Esophagus squamous epithelium (tissue), 4 donors: ENCODE measurements around the gene TSGA10IP.

Experiments
- CTCF ChIP-seq, 6 experiments: fragments of 450-650 bp in 4 of 6; fragments of 200-600 bp in 2 of 6; sonication (generic) in 2 of 6; IDR thresholded peaks; one replicate each; pipeline ENCODE4 v1.5.1; 2016 to 2019; ENCODE audit warnings: antibody characterized with exemption in 6 of 6, mild to moderate bottlenecking in 4 of 6, moderate library complexity in 4 of 6
- POLR2A ChIP-seq, 4 donors: fragments of 450-650 bp; IDR thresholded peaks; one replicate each; pipeline ENCODE4 v1.6.1; 2017; ENCODE audit warnings: antibody characterized with exemption in 4 of 4, mild to moderate bottlenecking in 4 of 4, moderate library complexity in 3 of 4

GRCh38 chr11:65900125-65900898 is 45.0 kb upstream of the TSGA10IP start, which contains the start of gene FOSL1:
- TF ChIP-seq CTCF (IDR thresholded peaks at IDR 0.05) (no peak), POLR2A (IDR thresholded peaks at IDR 0.05) (peak in 3 of 4 donors; percentile 55 to 92 (median 89))
